ENCODE results near the gene SYT2. TPM values are rescaled to one million over a fixed set of nuclear protein-coding genes. Genes with fewer than 3 reads are reported as not detected.

The SYT2 gene
- total RNA-seq, 1 donor from 2014 or later: 2.6 TPM

DNA sequence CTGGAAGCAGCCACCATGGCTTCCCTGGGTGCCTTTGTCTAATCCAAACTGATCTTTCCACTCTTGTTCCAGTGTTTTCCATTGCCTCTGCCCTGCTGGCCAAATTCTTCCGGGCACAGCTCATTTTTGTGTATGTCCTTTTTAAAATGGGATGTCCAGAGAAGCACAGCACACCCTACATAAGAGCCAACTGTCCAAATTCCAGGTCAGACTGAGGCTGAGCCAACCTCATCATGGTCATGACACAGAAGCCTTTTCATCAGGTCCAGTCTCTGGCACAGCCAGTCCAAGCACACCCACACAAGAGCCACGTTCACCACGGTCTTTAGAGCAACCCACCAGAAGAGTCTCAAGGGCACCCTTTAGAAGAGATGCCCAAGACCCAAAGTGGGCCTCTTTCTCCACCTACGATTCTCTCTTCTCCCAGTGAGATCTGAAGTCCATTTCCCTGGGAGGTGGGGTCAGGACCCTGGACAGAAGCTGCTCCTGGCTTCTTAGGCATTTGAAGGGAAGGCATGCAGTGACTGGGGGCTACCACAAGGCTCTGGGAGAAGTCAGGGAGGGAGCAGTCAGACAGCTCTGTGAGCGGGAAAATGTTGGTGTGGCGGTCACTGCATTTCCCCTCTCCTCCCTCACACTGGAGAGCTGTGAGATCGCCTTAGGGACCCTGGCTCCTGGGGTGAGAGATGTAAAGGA, 53.2 kb downstream of the SYT2 start:
- H3K27me3 Mint-ChIP-seq (ENCODE audit: low read depth): peaks cover 76% of the 10 kb centered on the region
- no peaks in the 10 kb centered on the region for H3K4me1 Mint-ChIP-seq
- H3K36me3 Mint-ChIP-seq (ENCODE audit: low read depth): no peaks in the 10 kb centered on the region
- no peaks in the 10 kb centered on the region for H3K9me3 Mint-ChIP-seq
- no peak overlapping the region for H3K27ac Mint-ChIP-seq (ENCODE audit: unreplicated experiment)
- TF ChIP-seq, protein P1, sequence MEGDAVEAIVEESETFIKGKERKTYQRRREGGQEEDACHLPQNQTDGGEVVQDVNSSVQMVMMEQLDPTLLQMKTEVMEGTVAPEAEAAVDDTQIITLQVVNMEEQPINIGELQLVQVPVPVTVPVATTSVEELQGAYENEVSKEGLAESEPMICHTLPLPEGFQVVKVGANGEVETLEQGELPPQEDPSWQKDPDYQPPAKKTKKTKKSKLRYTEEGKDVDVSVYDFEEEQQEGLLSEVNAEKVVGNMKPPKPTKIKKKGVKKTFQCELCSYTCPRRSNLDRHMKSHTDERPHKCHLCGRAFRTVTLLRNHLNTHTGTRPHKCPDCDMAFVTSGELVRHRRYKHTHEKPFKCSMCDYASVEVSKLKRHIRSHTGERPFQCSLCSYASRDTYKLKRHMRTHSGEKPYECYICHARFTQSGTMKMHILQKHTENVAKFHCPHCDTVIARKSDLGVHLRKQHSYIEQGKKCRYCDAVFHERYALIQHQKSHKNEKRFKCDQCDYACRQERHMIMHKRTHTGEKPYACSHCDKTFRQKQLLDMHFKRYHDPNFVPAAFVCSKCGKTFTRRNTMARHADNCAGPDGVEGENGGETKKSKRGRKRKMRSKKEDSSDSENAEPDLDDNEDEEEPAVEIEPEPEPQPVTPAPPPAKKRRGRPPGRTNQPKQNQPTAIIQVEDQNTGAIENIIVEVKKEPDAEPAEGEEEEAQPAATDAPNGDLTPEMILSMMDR (conservative IDR thresholded peaks at IDR 0.05): peak; percentile 42
- no peak overlapping the region for H3K4me3 Mint-ChIP-seq
- DNase-seq (ENCODE audit: low read depth, low spot score): peak; percentile 29

DNA sequence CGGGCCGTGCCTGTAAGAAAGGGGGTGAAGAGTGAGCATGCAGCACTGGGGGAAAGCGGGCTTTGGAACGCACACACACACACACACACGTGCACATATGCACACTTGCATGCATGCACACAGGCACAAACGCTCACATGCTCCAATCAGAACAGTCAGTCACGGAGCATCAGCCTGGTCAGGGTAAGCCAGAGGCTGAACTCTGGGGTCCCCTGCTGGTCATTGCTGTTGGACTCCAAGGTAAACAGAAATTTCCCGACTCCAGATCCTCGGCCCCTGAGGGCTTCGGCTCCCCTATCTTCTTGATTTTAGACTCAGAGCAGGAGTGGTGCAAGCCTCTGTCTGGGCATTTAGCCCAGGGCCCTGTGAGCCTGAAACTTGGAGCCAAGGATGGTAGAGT, 54.2 kb downstream of the SYT2 start:
- Mint-ChIP-seq H3K4me1 (no peaks in the 10 kb centered on the region), H3K36me3 (ENCODE audit: low read depth) (no peaks in the 10 kb centered on the region)
- DNase-seq (ENCODE audit: low read depth, low spot score): peak; percentile 44

DNA sequence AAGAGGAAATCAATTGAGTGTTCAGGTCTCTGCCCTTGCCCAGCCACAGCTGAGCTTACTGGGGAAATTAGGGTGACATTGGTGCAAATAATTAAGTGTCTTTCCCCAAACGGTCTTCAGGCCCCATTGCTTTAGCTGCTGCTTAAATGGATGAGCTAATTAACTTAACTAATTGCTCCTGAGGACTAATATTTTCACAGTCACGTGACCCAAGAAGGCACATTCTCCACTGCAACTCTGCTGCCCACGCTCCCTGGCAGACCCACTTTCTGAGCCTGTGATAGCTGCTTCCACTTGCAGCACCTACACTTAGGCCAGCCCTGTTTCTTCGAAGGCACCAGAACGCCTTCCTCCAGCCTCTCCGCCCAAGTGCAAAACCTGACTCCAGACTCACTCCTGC, 56.2 kb downstream of the SYT2 start:
- Mint-ChIP-seq H3K4me3 (no peak overlapping the region), H3K27me3 (ENCODE audit: low read depth) (peaks cover 83% of the 10 kb centered on the region), H3K9me3 (no peaks in the 10 kb centered on the region), H3K4me1 (peaks cover 2% of the 10 kb centered on the region), H3K36me3 (ENCODE audit: low read depth) (no peaks in the 10 kb centered on the region), H3K27ac (ENCODE audit: unreplicated experiment) (no peak overlapping the region)
- TF ChIP-seq, protein P1 (conservative IDR thresholded peaks at IDR 0.05): no peak
- no peak for DNase-seq (ENCODE audit: low read depth, low spot score)

More for the DNA sequence above, 54.2 kb downstream of the SYT2 start:
- no peak overlapping the region for H3K27ac Mint-ChIP-seq (ENCODE audit: unreplicated experiment)
- H3K4me3 Mint-ChIP-seq: no peak overlapping the region
- no peaks in the 10 kb centered on the region for H3K9me3 Mint-ChIP-seq
- TF ChIP-seq, protein P1 (conservative IDR thresholded peaks at IDR 0.05): peak; percentile 53
- H3K27me3 Mint-ChIP-seq (ENCODE audit: low read depth): peaks cover 78% of the 10 kb centered on the region

DNA sequence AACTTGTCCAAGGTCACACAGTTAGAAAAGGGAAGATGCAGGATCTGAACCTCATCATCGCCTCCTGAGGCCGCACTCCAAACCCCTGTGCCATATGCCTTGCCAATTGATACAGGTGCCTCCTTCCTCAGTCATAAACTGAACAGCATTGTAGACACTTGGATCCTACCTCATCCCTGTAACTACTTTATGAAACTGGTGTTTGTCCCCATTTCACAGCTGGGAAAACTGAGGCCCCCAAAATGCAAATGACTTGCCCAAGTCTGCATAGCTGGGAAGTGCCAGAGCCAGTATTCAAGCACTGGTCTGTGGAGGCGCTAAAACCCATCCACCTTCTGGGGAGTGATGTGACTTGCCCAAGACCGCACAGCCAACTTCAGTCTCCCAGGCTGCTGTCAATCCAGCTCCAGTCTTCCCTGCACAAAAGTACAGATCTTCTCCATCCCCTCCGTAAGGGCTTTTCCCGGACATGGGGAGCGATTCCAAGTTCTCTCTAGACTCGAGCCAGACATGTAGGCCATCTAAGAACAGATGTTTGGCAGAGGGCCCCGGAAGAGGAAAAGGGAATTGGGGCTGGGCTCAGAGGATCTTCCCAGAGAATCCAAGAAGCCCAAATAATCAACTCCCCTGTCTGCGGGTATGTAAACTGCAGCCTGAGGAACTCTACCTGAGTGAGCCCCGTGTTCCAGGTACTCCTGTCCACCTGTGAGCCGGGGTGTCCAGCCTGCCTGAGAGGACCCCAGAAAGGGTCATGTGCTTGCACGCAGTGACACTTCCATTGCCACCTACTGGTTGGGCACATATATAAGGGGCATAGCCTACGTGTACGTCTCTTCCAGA, 60.5 kb downstream of the SYT2 start:
- H3K9me3 Mint-ChIP-seq: no peaks in the 10 kb centered on the region
- H3K4me1 Mint-ChIP-seq: peaks cover 13% of the 10 kb centered on the region
- H3K27me3 Mint-ChIP-seq (ENCODE audit: low read depth): peaks cover 91% of the 10 kb centered on the region
- DNase-seq (ENCODE audit: low read depth, low spot score): no peak
- H3K36me3 Mint-ChIP-seq (ENCODE audit: low read depth): no peaks in the 10 kb centered on the region
- TF ChIP-seq, protein P1 (conservative IDR thresholded peaks at IDR 0.05): no peak
- no peak overlapping the region for H3K27ac Mint-ChIP-seq (ENCODE audit: unreplicated experiment)
- H3K4me3 Mint-ChIP-seq: no peak overlapping the region

DNA sequence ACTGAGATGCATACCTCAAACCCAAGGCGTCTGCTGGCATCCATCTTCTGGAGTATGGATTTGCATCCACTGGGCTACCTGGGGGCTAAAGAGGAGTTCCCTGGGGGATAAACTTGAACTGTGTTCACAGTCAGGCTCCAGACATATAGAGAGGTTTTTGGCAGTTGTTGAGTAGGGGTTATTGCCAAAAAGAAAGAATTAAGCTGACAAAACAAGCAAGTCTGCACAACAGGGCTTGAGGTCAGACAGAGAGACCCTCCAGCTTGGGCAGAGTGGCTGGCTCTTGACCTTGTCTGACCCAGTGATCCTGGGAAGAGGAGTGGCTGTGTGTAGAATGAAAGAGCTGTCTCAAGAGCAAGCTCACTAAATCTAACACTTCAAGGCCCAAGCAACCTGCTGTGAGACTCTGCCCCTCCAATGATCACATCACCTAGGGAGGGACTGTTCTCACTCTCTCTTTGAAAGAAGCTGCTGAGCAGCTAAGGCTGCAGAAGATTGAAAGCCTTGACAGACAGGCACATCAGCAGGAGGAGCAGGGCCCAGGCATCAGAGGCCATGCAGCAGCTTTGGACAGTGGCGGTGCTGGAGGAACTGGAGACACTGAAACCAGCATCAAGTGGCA, 61.5 kb downstream of the SYT2 start:
- Mint-ChIP-seq H3K4me1 (peaks cover 16% of the 10 kb centered on the region), H3K9me3 (no peaks in the 10 kb centered on the region), H3K36me3 (ENCODE audit: low read depth) (no peaks in the 10 kb centered on the region), H3K4me3 (no peak overlapping the region), H3K27me3 (ENCODE audit: low read depth) (peaks cover 94% of the 10 kb centered on the region), H3K27ac (ENCODE audit: unreplicated experiment) (no peak overlapping the region)
- no peak for DNase-seq (ENCODE audit: low read depth, low spot score)
- TF ChIP-seq, protein P1 (conservative IDR thresholded peaks at IDR 0.05): no peak
